Measurements from ENCODE around the gene TP73.

- TF ChIP-seq GATA2 (IDR thresholded peaks at IDR 0.05; ENCODE audit: low read depth, low read length): no peak
- TF ChIP-seq GATA3 (IDR thresholded peaks at IDR 0.05; ENCODE audit: low read depth, low read length): no peak
Measured at GRCh38 chr1:3609769-3610526, 42.4 kb upstream of the TP73 start.

Data from SH-SY5Y (cell line).